HG03025 (cell line): Measurements from ENCODE around the gene C10orf62.
A peak's percentile ranks its signal among the peaks of the same experiment; 100 is the strongest.
"Not testable (repeated sequence)": the region's sequence is repeated elsewhere in the genome, so short reads cannot be mapped to it uniquely, and the experiment has no call there.

Source experiments
- ATAC-seq: cut with Tn5 transposase; IDR thresholded peaks from one replicate; pipeline ENCODE4 v1.9.1; 2021; ENCODE audit warnings: mild to moderate bottlenecking, moderate library complexity; ENCODE audit not compliant: unreplicated experiment, low FRiP score

Gene C10orf62

DNA sequence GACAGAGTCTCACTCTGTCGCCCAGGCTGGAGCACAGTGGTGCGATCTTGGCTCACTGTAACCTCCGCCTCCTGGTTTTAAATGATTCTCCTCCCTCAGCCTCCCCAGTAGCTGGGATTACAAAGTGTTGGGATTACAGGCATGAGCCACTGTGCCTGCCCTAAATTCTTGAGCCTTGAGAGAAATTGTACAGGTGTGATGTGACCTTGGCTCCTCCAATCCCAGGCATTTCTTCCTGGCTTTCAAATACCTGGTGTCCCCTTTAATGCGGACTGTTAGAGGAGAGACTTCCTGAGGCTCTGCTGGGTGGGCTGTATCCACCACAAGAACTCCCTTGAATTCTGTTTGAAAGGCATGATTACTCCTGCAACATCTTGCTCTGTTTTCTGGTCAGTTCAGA, 28.8 kb downstream of the C10orf62 start:
- no peak for ATAC-seq

DNA sequence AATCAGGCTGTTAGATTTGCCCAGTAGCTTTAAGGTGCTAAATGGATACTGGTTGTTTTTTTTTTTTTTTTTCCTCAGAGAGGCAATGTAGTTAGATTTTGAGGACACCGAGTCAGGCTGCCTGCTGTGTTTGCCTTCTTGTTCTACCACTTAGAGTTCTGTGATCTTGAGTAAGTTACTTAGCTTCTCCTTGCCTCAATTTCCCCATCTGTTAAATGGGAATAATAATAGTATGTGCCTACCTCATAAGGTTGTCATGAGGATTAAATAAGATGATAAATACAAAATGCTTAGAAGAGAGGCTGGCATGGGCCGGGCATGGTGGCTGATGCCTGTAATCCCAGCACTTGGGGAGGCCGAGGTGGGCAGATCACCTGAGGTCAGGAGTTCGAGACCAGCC, 29.2 kb downstream of the C10orf62 start:
- no peak for ATAC-seq

DNA sequence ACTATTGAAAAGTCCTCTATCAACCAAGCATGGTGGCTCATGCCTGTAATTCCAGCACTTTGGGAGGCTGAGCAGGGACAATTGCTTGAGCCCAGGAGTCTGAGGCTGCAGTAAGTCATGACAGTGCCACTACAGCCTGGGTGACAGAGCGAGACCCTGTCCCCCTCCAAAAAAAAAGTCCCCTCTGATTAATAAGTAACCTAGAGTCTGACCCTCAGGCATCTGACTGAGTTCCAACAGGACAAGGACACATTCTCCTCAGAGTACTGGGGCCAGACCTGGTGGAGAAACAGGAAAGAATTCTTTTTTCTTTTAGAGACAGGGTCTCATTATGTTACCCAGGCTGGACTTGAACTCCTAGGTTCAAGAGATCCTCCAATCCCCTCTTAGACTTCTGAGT, 33.8 kb downstream of the C10orf62 start:
- no peak for ATAC-seq

DNA sequence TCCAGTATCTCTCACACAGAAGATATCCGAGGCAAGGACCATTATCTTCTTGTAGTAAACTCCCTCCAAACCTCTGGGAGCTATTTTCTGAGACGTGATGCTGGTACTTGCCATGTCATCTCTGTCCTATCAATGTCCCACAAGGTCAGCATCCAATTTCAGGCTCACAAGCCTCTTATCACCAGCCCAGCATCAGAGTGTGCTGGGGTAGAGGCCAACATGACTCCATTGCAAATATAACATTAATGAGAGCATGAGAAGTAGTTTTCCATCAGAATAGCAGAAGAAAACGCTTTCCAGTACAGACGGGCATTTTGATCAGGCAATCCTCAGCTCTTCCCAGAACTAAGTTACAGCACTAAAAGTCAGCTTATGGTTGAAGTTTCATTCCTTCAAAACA, 38.2 kb downstream of the C10orf62 start:
- ATAC-seq, result no peak

DNA sequence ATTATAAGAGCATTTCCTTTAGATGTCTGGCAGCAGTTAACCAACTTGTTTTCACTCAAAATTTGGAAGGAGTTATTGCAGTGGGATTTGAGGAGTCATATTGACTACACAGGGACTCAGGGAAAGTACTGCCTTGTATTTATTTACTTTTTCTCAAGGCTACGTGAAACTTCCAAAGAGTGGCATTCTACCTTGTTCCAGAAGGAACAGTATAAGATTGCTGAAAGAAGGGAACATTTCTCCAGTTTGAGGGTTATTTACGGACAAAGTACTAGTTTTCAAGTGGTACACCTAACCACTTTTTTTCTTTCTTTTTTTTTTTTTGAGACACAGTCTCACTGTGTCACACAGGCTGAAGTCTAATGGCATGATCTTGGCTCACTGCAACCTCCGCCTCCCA, 38.7 kb downstream of the C10orf62 start:
- ATAC-seq, result no peak

DNA sequence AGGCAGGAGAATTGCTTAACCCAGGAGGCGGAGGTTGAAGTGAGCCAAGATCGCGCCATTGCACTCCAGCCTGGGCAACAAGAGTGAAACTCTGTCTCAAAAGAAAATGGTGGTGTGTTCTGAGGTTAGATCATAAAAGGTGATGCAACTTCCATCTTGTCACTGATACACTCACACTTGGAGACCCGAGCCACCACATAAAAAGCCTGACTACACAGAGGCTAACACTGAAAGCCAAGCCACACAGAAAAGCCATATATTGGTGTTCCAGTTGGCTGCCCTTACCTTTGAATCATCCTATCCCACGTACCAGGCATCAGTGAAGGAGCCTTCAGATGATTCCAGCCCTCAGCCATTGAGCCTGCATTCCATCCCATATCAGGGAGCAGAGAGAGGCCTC, 39.8 kb downstream of the C10orf62 start:
- no peak for ATAC-seq

DNA sequence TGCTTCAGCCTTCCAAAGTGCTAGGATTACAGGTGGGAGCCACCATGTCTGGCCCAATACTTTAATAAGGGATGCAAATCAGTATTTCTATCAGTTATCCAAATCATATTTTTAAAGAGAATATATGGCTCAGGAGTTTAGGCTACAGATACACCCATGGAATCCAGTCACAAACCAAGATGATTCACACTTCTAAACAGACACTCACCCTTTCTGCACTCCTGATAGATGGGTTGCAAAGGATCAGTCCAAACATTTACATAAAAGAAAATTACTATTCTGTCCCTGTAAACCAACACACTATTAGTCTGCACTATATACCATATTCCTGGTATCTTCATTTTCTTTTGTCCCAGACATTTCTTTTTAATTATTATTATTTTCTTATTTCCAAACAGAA, 41.6 kb downstream of the C10orf62 start:
- no peak for ATAC-seq

DNA sequence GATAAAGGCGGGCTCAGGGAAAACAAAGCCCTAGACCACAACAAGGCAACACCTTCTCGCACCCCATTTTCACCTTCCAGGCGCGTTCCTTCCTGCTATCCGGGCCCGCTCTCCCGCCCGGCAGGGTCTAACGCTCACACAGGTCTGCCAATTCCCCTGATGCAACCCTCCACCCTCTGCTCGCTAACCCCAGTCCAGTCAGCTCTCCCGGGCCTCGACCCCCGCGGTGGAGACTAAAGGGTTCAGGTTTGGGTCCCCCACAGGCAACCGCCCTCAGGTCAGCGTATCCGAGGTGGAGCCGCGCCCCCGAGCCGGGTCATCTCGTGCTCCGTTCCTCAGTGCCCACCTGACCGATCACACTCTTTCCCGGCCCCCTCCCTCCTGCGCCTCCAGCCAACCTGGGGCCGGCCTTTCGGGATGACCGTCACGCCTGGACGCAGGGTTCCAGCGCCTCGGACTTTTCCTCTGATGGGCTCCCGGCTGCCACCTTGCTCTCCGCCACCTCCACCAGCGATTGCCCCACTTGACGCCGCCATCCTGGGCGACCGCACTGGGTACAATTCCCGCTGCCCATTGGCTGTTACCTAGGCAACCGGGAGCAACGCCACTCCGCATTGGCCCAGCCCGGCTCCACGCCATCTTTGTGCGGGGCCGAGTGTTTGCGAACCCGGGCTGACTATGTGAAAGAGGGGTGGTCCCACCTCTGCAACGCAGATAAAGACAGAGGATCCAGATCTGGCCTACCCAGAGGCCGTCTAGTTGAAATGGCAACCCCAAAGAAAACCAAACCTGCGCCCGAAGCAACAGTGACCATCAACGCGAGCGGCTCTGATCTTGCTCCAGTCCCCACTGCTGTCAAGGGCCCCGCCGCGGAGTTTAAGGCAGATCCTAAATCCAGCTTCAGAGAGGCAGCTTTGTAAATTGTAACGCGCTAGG, 43.7 kb downstream of the C10orf62 start, which contains the start of gene MORN4:
TSS of gene MORN4 (minus strand) at position 552 of the 936 bp plus-strand sequence. CDS start 13,847 bp downstream, outside the sequence.
- ATAC-seq, result peak; percentile 98

DNA sequence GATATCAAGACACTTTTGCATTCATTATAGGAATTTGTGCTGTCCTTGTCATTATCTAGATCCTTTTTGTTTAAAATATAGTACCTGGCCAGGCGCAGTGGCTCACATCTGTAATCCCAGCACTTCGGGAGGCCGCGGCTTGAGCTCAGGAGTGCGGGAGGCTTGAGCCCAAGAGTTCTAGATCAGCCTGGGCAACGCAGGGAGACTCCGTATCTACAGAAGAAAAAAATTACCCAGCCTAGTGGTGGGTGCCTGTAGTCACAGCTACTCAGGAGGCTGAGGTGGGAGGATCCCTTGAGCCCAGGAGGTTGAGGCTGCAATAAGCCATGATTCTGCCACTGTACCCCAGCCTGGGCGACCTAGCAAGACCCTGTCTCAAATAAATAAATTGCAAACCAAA, 44.4 kb downstream of the C10orf62 start:
- ATAC-seq, result no peak

DNA sequence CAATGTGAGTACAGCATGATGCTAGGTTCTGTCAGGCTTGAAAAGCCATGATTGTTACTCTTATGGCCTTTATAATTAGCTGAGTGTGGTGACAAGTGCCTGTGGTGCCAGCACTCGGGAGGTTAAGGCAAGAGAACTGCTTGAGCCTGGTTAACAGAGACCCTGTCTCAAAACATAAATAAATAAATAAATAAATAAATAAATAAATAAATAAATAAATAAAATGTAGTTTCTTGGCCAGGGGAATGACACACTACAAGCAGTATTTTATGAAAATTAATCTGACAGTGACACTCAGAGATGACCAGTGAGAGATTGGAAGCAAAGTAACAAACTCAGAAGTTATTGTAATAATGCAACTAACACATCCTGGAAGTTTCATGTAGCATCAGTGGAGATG, 46.1 kb downstream of the C10orf62 start:
- no peak for ATAC-seq

DNA sequence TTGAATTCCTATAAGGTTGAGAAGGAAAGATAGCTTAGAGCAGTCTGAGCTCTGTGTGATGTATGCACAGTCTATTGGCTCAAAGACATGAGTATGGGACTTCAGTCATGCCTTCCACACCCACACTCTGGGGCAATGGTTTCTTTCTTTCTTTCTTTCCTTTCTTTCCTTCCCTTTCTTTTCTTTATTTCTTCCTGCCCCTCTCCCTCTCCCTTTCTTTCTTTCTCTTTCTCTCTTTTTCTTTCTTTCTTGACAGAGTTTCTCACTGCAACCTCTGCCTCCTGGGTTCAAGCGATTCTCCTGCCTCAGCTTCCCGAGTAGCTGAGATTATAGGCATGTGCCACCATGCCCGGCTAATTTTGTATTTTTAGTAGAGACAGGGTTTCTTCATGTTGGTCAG, 49.6 kb downstream of the C10orf62 start:
- ATAC-seq, result not testable (repeated sequence)

DNA sequence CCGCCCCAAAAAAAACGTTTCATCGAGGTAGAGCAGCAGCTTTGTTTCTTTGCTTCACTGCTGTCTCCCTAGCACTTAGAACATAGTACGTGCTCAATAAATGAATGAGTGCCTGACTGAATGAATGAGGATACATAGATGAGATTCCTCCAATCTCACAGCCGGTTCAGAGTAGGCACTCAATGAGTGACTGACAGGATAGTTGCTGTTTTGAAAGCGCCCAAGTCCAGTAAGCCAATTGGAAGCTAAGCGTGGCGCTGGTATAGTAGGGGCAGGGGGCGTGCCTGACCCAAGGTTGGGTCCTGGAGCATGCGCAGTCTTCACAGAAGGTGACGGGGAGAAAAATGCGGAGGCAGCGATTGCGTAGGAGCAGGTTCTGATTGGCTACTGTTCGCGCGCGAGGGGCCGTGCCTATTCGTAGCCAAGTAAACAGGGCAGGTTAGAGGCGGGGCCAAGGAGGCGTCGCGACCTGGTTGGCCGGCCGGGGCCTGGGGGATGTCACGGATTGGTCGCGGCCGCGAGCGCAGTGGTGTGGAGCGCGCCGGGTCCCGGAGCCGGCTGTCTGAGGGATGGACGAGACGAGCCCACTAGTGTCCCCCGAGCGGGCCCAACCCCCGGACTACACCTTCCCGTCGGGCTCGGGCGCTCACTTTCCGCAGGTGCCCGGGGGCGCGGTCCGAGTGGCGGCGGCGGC, 50.8 kb downstream of the C10orf62 start, which contains the start of gene PI4K2A:
TSS of gene PI4K2A (plus strand) at position 498 of the 694 bp plus-strand sequence. CDS start at position 570, 72 bp downstream.
- peak; percentile 98 for ATAC-seq
